CD4-positive, CD25-positive, alpha-beta regulatory T cell (primary cell): ENCODE measurements around the gene NCOA5. TPM values are rescaled to one million over a fixed set of nuclear protein-coding genes. Genes with fewer than 3 reads are reported as not detected.

Source experiments
- ATAC-seq, 2 donors: fragments of 150-1000 bp; cut with Tn5 transposase; one replicate each; pipeline ENCODE4 v1.10.0; 2021; ENCODE audit warnings: low read depth in 2 of 2, moderate number of reproducible peaks in 2 of 2, moderate library complexity in 1 of 2
- DNase-seq, 3 donors: peaks; one replicate each; pipeline versions ENCODE4 v3.0.0 to v3.0.0-alpha.2; 2012 to 2022; ENCODE audit warnings: mixed read lengths in 1 of 3
- H3K27ac ChIP-seq: one replicate; pipeline ENCODE4 v1.7.0; 2013; ENCODE audit warnings: mild to moderate bottlenecking, low read length; ENCODE audit not compliant: insufficient read depth, poor library complexity, severe bottlenecking
- H3K27me3 ChIP-seq: one replicate; pipeline ENCODE4 v1.7.0; 2013; ENCODE audit warnings: low read length; ENCODE audit not compliant: control insufficient read depth, insufficient read depth
- H3K36me3 ChIP-seq: one replicate; pipeline ENCODE4 v1.7.0; 2013; ENCODE audit warnings: mild to moderate bottlenecking, low read length, moderate library complexity; ENCODE audit not compliant: control insufficient read depth, insufficient read depth
- H3K4me1 ChIP-seq: 2 replicates; pipeline ENCODE4 v1.7.0; 2013; ENCODE audit warnings: mild to moderate bottlenecking, low read length; ENCODE audit not compliant: insufficient read depth, control insufficient read depth, poor library complexity, severe bottlenecking
- H3K4me3 ChIP-seq: one replicate; pipeline ENCODE4 v1.7.0; 2013; ENCODE audit warnings: low read depth, mild to moderate bottlenecking, low read length, moderate library complexity
- H3K9me3 ChIP-seq, 2 experiments: 1 replicate in 1 of 2; 2 replicates in 1 of 2; pipeline ENCODE4 v1.7.0; 2013; ENCODE audit warnings: low read length in 2 of 2, mild to moderate bottlenecking in 1 of 2, moderate library complexity in 1 of 2; ENCODE audit not compliant: control insufficient read depth in 2 of 2
- H3K27ac Mint-ChIP-seq, 3 donors: one replicate each; pipeline ENCODE4 v1.8.0; 2020 to 2022; ENCODE audit warnings: mild to moderate bottlenecking in 3 of 3, mixed read lengths in 3 of 3, moderate library complexity in 2 of 3
- H3K27me3 Mint-ChIP-seq: one replicate; pipeline ENCODE4 v1.8.0; 2022; ENCODE audit warnings: mild to moderate bottlenecking, mixed read lengths
- H3K36me3 Mint-ChIP-seq: one replicate; pipeline ENCODE4 v1.8.0; 2020; ENCODE audit warnings: mixed read lengths
- H3K4me1 Mint-ChIP-seq, 4 donors: one replicate each; pipeline ENCODE4 v1.8.0; 2020 to 2022; ENCODE audit warnings: mixed read lengths in 4 of 4, mild to moderate bottlenecking in 1 of 4
- H3K4me3 Mint-ChIP-seq, 4 donors: one replicate each; pipeline ENCODE4 v1.8.0; 2020 to 2022; ENCODE audit warnings: mild to moderate bottlenecking in 4 of 4, mixed read lengths in 4 of 4, moderate library complexity in 3 of 4
- H3K9me3 Mint-ChIP-seq, 7 donors: one replicate each; pipeline ENCODE4 v1.8.0; 2020 to 2022; ENCODE audit warnings: mixed read lengths in 7 of 7, mild to moderate bottlenecking in 3 of 7, moderate library complexity in 2 of 7
- polyA plus RNA-seq, 4 donors: library from polyadenylated mRNA; unstranded; fragments of 300-500 nt; fragmentation: Illumina TruSeq; gene quantifications; one replicate each; pipeline ENCODE4 v1.2.3, GENCODE V29; 2021
- total RNA-seq: library from RNA; stranded (reverse); gene quantifications from one replicate; pipeline ENCODE4 v1.2.3, GENCODE V29; 2022

NCOA5 gene
- total and polyA plus RNA-seq, 5 donors from 2014 or later, result 20.1 to 38.5 (median 31.2) TPM

DNA sequence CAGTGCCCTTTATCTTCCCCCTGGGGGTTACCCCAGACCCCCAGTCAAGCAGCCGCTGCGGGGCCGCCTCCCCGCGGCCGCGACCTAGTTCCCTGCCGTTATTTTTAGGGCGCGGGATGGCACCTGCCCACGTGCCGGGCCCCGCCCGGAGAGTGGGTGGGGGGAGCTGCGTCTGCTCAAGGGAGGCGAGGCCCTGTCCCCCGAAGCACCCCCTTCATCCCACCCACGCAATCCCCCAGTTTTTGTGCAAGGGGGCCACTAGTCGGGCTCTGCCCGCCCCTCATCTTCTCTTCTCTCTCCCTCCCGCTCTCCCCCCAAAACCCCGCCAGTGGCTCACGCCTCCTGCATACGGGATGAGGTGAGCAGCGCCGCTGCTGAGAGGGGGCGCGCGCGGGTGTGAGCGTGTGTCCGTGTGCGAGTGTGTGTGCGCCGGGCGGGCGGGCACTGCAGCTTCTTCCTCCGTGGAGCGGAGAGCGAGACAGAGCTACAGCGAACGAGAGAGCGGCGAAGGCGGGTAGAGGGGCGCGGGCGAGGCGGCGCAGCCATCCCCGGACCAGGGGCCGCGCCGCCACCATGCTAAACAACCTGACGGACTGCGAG, 60.9 kb downstream of the NCOA5 start, which contains the start of gene SLC12A5:
SLC12A5 (plus strand) TSS at position 444 of the 600 bp plus-strand sequence; CDS start at position 574, 130 bp downstream.
- no peak within 1 kb of the TSS for H3K27ac ChIP-seq
- Mint-ChIP-seq H3K4me3 (no peak within 1 kb of the TSS), H3K36me3 (no peaks in the 10 kb centered on the region), H3K9me3 (no peaks in the 10 kb centered on the region), H3K27ac (no peak within 1 kb of the TSS), H3K27me3 (peaks cover 73% of the 10 kb centered on the region), H3K4me1 (peaks cover 0 to 2% (median 0%) of the 10 kb centered on the region in 4 donors)
- no peaks in the 10 kb centered on the region for H3K36me3 ChIP-seq
- no peak for DNase-seq
- no peak within 1 kb of the TSS for H3K4me3 ChIP-seq
- no peak for ATAC-seq
- H3K27me3 ChIP-seq, result peaks cover 17% of the 10 kb centered on the region
- H3K4me1 ChIP-seq, result no peaks in the 10 kb centered on the region
- H3K9me3 ChIP-seq, result no peaks in the 10 kb centered on the region

DNA sequence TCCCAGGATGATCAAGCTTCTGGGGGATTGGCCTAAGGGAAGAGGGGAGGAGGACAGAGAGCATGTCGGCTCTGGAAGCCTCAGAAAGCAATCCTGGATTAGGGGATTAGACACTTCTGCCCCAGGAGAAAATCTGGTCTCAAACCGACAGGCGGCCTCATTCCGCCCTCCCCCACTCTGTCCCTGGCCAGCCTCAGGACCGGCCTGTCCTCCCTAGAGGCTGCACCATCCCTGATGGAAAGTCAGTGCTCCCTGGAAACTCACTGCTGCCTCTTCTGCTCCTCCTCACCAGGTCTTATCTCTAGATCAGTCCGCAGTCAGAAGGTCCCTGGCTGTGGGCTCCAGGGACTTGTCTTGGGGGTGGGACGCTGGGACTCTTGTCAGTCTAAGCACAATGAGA, 61.7 kb downstream of the NCOA5 start:
- H3K27ac Mint-ChIP-seq, result no peak overlapping the region
- DNase-seq (no peak), ATAC-seq (no peak)
- H3K27ac ChIP-seq, result no peak overlapping the region
- no peaks in the 10 kb centered on the region for H3K9me3 Mint-ChIP-seq
- peaks cover 4 to 7% (median 6%) of the 10 kb centered on the region in 4 donors for H3K4me1 Mint-ChIP-seq
- no peaks in the 10 kb centered on the region for H3K36me3 Mint-ChIP-seq
- peaks cover 73% of the 10 kb centered on the region for H3K27me3 Mint-ChIP-seq
- H3K4me1 ChIP-seq, result peaks cover 2% of the 10 kb centered on the region
- no peaks in the 10 kb centered on the region for H3K36me3 ChIP-seq
- H3K9me3 ChIP-seq, result no peaks in the 10 kb centered on the region
- peaks cover 17% of the 10 kb centered on the region for H3K27me3 ChIP-seq
- H3K4me3 ChIP-seq, result no peak overlapping the region
- no peak overlapping the region for H3K4me3 Mint-ChIP-seq

GRCh38 chr20:46027245-46027853, 62.4 kb downstream of the NCOA5 start:
- H3K36me3 Mint-ChIP-seq, result no peaks in the 10 kb centered on the region
- H3K27me3 Mint-ChIP-seq, result peaks cover 72% of the 10 kb centered on the region
- H3K4me3 ChIP-seq, result no peak overlapping the region
- DNase-seq (peak in 2 of 3 donors; percentile 41 to 49), ATAC-seq (no peak)
- H3K36me3 ChIP-seq, result no peaks in the 10 kb centered on the region
- H3K4me3 Mint-ChIP-seq, result peak overlapping the region in 1 of 4 donors; percentile 75
- H3K27ac ChIP-seq, result no peak overlapping the region
- H3K27me3 ChIP-seq, result peaks cover 13% of the 10 kb centered on the region
- peaks cover 5 to 14% (median 6%) of the 10 kb centered on the region in 4 donors for H3K4me1 Mint-ChIP-seq
- no peak overlapping the region for H3K27ac Mint-ChIP-seq
- H3K9me3 ChIP-seq, result no peaks in the 10 kb centered on the region
- H3K9me3 Mint-ChIP-seq, result no peaks in the 10 kb centered on the region
- H3K4me1 ChIP-seq, result peaks cover 9% of the 10 kb centered on the region

DNA sequence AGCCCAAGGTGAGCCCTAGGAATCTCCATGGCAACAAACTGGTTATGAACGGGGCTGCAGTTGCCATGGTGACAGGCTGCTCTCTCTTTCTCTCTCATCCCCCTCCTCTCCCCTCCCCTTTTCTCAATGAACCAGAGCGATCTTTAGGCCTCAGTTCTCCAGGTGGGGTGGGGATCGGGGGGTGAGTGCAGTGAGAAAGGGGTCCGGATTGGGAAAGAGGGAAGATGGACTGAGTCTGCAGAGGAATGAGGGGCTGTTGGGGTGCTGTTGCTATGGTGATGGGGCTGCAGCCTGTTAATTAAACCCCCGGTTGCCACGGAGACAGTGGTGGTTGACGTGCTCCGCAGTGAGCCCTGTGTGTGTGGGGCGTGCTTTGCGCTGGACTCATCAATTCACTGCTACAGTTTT, 64.4 kb downstream of the NCOA5 start:
- no peaks in the 10 kb centered on the region for H3K36me3 ChIP-seq
- Mint-ChIP-seq H3K36me3 (peaks cover 4% of the 10 kb centered on the region), H3K4me3 (no peak overlapping the region), H3K4me1 (peaks cover 9 to 27% (median 12%) of the 10 kb centered on the region in 4 donors), H3K27me3 (peaks cover 70% of the 10 kb centered on the region), H3K27ac (no peak overlapping the region), H3K9me3 (peaks cover 0 to 2% (median 0%) of the 10 kb centered on the region in 7 donors)
- H3K4me3 ChIP-seq, result no peak overlapping the region
- H3K9me3 ChIP-seq, result no peaks in the 10 kb centered on the region
- peaks cover 16% of the 10 kb centered on the region for H3K27me3 ChIP-seq
- H3K27ac ChIP-seq, result no peak overlapping the region
- DNase-seq, result no peak
- peaks cover 21% of the 10 kb centered on the region for H3K4me1 ChIP-seq
- ATAC-seq, result no peak

DNA sequence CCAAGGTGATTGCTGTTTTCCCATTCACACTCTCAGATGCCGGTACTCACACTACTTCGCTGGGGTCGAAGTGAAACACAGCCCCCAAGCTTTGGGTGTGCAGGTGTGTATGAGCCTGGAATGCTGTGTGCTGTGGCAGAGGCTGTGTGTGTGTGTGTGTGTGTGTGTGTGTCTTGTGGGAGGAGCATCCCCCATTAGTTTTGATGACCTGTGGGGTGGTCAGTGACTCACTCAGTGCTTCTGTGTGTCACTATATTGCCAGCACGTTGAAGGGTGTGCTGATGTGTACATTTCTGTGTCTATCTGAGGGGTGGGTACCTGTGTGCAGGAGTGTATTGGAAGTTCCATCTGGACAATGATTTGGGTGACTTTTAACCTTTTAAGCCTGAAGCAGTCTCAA, 65.8 kb downstream of the NCOA5 start:
- H3K4me1 Mint-ChIP-seq, result peaks cover 9 to 27% (median 12%) of the 10 kb centered on the region in 4 donors
- DNase-seq, result no peak
- no peak overlapping the region for H3K4me3 ChIP-seq
- peak overlapping the region in 2 of 4 donors; percentile 29 to 75 for H3K4me3 Mint-ChIP-seq
- H3K9me3 ChIP-seq, result no peaks in the 10 kb centered on the region
- H3K36me3 ChIP-seq, result no peaks in the 10 kb centered on the region
- no peak for ATAC-seq
- H3K4me1 ChIP-seq, result peaks cover 21% of the 10 kb centered on the region
- H3K9me3 Mint-ChIP-seq, result peaks cover 0 to 2% (median 0%) of the 10 kb centered on the region in 7 donors
- H3K27me3 ChIP-seq, result peaks cover 17% of the 10 kb centered on the region
- no peak overlapping the region for H3K27ac ChIP-seq
- H3K27ac Mint-ChIP-seq, result no peak overlapping the region
- peaks cover 4% of the 10 kb centered on the region for H3K36me3 Mint-ChIP-seq
- peaks cover 67% of the 10 kb centered on the region for H3K27me3 Mint-ChIP-seq

GRCh38 chr20:46023148-46023484, 66.6 kb downstream of the NCOA5 start:
- Histone ChIP-seq H3K27ac (no peak overlapping the region), H3K4me3 (no peak overlapping the region), H3K36me3 (no peaks in the 10 kb centered on the region), H3K4me1 (peaks cover 21% of the 10 kb centered on the region), H3K9me3 (no peaks in the 10 kb centered on the region), H3K27me3 (peaks cover 17% of the 10 kb centered on the region)
- Mint-ChIP-seq H3K27me3 (peaks cover 63% of the 10 kb centered on the region), H3K4me1 (peaks cover 9 to 27% (median 12%) of the 10 kb centered on the region in 4 donors), H3K4me3 (peak overlapping the region in 3 of 4 donors; percentile 60 to 78 (median 75)), H3K27ac (no peak overlapping the region), H3K36me3 (peaks cover 4% of the 10 kb centered on the region), H3K9me3 (peaks cover 0 to 4% (median 0%) of the 10 kb centered on the region in 7 donors)
- DNase-seq (no peak), ATAC-seq (no peak)

DNA sequence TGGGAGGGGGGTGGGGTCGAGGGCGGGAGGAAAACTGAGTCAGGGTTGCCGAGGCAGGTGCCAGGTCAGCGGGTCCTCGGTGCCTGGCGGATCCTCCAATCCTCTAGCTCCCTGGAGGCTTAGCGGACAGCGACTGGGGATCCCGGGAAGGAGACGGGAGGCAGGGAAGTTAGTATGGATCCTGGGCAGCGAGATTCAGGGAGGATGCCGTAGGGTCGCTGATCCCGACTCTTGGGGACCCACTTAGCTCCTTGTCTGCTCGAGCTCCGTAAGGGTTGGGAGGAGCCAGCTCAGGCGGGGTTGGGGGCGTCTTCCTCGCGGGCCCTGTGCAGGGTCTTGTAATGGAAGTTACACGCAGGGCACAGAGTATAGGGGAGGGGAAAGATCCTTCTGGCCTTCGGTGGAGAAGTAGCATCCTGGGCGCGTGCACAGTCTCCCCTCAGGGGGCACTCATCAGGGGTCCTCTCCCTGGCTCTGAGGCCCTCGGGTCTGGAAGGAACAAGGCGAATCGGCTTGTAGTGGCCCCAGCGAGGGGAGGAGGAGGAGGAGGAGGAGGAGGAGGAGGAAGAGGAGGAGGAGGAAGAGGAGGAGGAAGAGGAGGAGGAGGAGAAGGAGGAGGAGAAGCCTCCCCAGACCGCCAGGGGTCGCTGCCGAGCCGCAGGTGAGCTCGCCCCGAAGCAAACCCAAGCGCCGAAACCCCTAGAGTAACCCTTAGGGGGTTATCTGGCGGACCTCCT, 67.2 kb downstream of the NCOA5 start:
- Histone ChIP-seq H3K4me3 (peak overlapping the region; percentile 24), H3K4me1 (peaks cover 21% of the 10 kb centered on the region), H3K9me3 (no peaks in the 10 kb centered on the region), H3K27me3 (peaks cover 18% of the 10 kb centered on the region), H3K27ac (no peak overlapping the region), H3K36me3 (no peaks in the 10 kb centered on the region)
- peak overlapping the region; percentile 63 to 85 (median 76) for H3K4me3 Mint-ChIP-seq
- DNase-seq, result peak; percentile 64 to 74 (median 70)
- H3K27me3 Mint-ChIP-seq, result peaks cover 57% of the 10 kb centered on the region
- peak; percentile 54 to 56 for ATAC-seq
- peaks cover 4% of the 10 kb centered on the region for H3K36me3 Mint-ChIP-seq
- no peak overlapping the region for H3K27ac Mint-ChIP-seq
- H3K9me3 Mint-ChIP-seq, result peaks cover 0 to 4% (median 0%) of the 10 kb centered on the region in 7 donors
- H3K4me1 Mint-ChIP-seq, result peaks cover 9 to 27% (median 13%) of the 10 kb centered on the region in 4 donors
